Choroid plexus epithelial cell (primary cell): ENCODE measurements around the gene MGAT4B.
A peak's percentile ranks its signal among the peaks of the same experiment; 100 is the strongest.

Experiments
- DNase-seq: peaks from one replicate; pipeline ENCODE4 v3.0.0-alpha.2; 2010; ENCODE audit warnings: low read depth
- H3K4me3 ChIP-seq: 2 replicates; pipeline ENCODE4 v1.5.1; 2011; ENCODE audit warnings: low read depth, mild to moderate bottlenecking, control low read depth, low read length, moderate library complexity
- CTCF ChIP-seq: conservative IDR thresholded peaks from 2 replicates; pipeline ENCODE4 v1.5.1; 2011; ENCODE audit warnings: low read depth, mild to moderate bottlenecking, control low read depth, inconsistent platforms, low read length, moderate library complexity

The MGAT4B gene

DNA sequence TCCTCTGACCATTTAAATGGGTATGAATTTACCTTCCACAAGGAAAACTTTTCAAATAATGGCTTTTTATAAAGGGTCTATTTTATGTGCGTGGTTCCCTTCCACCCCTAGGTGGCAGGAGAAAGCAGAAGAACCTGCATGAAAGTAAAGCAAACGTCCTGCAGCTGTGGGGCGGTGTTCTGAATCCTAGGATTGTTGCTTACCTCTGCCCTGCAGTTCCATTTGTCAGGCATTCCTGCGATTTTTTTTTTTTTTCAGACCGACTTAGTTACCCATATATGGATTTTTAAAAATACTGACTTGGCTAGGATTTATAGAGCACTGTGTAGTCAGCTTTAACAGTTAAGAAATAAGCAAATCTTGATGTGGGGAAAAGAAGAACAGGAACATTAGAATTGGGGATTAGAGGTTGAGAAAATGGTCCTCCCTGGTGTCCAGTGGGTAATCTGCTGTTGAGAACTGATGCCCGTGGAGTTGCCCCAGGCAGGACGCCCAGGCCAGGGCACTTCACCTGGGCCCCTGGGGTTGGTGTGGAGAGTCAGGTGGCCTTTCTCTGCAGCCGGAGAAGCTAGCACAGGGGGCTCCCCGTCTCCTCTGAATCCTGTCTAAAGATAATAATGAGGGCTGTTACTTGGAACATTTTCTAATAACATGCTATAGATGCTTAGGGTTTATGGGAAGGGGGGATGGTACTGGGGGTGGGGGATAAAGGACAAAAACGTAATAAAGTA, 43.3 kb downstream of the MGAT4B start:
- DNase-seq = peak; percentile 88
- H3K4me3 ChIP-seq = no peak overlapping the region
- TF ChIP-seq CTCF = peak; percentile 91

GRCh38 chr5:179762781-179763176, 43.9 kb downstream of the MGAT4B start:
- no peak overlapping the region for H3K4me3 ChIP-seq
- no peak for TF ChIP-seq CTCF
- peak; percentile 44 for DNase-seq

GRCh38 chr5:179762079-179762780, 44.4 kb downstream of the MGAT4B start:
- no peak for TF ChIP-seq CTCF
- peak; percentile 40 for DNase-seq
- no peak overlapping the region for H3K4me3 ChIP-seq

DNA sequence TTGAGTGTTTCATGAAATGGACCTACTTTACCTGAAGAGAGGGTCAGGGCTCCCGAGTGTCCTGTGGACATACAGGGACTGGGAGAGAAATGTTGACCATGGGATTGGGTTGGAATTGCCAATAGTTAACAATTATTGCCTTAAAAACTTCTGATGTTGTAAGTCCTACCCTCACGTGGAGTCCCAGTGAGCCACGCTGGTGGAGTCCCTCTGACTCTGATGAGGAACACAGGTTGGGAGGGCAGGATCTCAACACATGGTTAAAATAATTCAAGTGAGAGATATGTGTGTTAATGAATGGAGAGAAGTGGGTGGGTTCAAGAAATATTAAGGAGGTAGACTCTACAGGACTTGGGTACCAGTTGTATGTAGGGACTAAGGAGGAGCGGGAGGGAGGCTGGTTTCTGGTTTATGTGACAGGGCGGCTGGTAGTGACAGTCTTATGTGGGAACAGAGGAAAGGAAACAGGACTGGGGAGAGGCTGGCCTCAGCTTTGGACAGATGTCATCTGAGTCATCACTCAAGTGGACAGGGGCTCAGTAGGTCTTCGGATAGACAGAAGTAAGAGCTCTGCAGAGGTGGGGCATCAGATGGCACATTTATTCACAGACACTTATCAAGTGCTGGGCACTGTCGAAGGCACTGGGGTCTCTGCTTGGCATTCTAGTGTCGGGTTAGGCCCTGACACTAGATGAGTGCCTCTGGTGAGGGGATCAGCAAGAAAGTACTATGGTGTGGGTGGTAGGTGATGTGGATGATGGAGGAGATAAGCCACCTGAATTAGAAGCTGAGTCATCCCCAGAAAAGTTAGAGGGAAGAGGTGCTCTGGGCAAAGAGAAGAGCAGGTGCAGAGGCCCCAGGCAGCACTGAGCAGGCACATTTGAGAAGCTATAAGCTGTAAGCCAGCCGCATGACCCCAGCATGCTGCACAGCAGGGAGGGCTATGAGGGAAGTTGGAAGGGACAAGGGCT, 46.8 kb downstream of the MGAT4B start:
- no peak for DNase-seq
- TF ChIP-seq CTCF = no peak
- no peak overlapping the region for H3K4me3 ChIP-seq

DNA sequence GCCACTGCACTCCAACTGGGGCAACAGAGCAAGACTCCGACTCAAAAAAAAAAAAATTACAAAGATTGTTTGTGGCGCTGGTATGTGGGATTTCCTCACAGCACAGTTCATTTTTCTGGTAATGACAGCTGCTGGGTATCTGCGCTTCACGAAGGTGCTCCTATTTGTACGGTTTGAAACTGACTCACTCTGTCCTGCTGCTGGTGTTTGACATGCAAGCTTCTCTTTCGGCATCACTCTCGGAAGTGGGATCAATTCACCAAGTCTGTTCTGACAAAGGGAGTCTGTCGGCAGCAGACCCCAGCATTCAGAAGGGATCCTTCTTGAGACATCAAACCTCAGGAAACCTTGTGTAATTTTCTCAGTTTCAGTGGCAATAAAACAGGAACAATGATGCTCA, 47.7 kb downstream of the MGAT4B start:
- H3K4me3 ChIP-seq = no peak overlapping the region
- DNase-seq = no peak
- TF ChIP-seq CTCF = no peak

GRCh38 chr5:179755022-179755421, 51.6 kb downstream of the MGAT4B start:
- DNase-seq = peak; percentile 50
- TF ChIP-seq CTCF = no peak

More at GRCh38 chr5:179755022-179755421, 51.6 kb downstream of the MGAT4B start:
- H3K4me3 ChIP-seq = no peak overlapping the region
